HUES6 (cell line): ENCODE measurements around the gene MIER3.

Experiments
- H3K27ac ChIP-seq: 2 replicates; pipeline ENCODE4 v1.7.0; 2013; ENCODE audit warnings: low read depth, mild to moderate bottlenecking, low read length, inconsistent platforms
- H3K27me3 ChIP-seq: 2 replicates; pipeline ENCODE4 v1.6.1; 2013; ENCODE audit warnings: low read length; ENCODE audit not compliant: control insufficient read depth, insufficient read depth
- H3K36me3 ChIP-seq: 2 replicates; pipeline ENCODE4 v1.6.1; 2013; ENCODE audit warnings: low read length; ENCODE audit not compliant: control insufficient read depth, insufficient read depth
- H3K4me1 ChIP-seq: 2 replicates; pipeline ENCODE4 v1.6.1; 2013; ENCODE audit warnings: low read length; ENCODE audit not compliant: control insufficient read depth, insufficient read depth
- H3K4me3 ChIP-seq: 2 replicates; pipeline ENCODE4 v1.5.1; 2013; ENCODE audit warnings: low read depth, low read length
- H3K9ac ChIP-seq: one replicate; pipeline ENCODE4 v1.6.1; 2013; ENCODE audit warnings: mild to moderate bottlenecking, low read length
- H3K9me3 ChIP-seq: 2 replicates; pipeline ENCODE4 v1.6.1; 2013; ENCODE audit warnings: low read depth, low read length; ENCODE audit not compliant: control insufficient read depth, insufficient read depth

MIER3 gene

DNA sequence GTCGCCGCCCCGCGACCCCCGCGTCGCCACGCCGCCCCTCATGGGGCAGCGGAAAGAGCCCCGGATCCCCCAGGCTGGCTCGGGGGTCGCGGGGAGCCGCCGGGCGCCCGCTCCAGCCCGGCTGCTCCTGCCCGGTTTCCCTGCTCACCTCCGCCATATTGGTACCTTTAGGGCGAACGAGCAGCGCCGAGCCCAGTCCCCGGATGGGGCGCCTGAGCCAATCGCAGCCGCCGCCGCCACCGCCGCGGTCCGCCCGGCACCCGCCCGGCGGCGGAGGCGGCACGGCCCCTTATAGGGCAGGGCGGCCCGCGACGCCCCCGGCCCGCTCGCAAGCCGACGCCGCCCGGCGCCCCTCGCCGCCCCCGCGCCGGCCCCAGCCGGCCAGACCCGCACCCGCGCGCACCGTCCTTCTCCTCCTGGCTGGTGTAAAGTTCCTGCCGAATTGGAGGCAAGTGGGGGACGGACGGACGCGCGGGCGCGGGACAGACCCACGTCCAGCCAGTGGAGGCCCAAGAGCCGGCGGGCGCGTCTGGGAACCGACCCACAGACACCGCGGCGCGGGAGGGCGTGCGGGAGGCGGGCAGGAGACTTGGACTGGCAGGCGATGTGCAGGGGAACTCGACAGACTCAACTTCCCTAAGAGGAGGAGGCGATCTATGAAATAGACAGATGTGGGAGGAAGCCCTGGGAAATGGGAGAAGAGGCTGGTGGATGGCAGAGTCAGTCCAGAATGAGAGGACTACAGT is at the start of gene MIER3:
TSS of gene MIER3 (minus strand) at position 178 of the 746 bp plus-strand sequence. CDS start at position 157, 21 bp downstream.
- peak within 1 kb of the TSS; percentile 85 for H3K9ac ChIP-seq
- H3K9me3 ChIP-seq: no peaks in the 10 kb centered on the region
- H3K27ac ChIP-seq: peak within 1 kb of the TSS; percentile 70; the same call in 1 of the 2 replicates
- H3K27me3 ChIP-seq: peaks cover 18% of the 10 kb centered on the region
- peaks cover 8% of the 10 kb centered on the region for H3K36me3 ChIP-seq
- H3K4me1 ChIP-seq: 0 out of 2 replicates have a peak, but pooled peaks cover 6% of the 10 kb centered on the region
- peak within 1 kb of the TSS; percentile 69 for H3K4me3 ChIP-seq

DNA sequence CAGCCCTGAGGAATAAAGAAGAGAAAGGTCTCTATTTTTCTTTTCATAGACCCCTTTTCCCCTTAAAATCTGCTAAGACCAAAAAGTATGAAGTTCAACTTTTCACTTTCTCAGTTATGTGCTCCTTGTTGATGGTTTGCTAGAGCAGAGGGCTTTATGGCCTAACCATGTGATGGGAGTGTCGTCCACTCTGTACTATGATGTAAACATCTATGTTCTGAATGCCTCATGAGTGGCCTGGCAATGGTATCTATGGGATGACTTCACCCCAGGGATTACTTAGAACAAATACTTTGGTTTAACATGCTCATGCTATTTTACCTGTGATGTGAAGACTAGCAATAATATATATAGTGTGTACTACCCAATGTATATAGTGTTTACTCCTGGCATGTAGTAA is 43.7 kb upstream of the MIER3 start:
- Histone ChIP-seq H3K27ac (no peak overlapping the region), H3K4me1 (no peaks in the 10 kb centered on the region), H3K9ac (no peak overlapping the region), H3K4me3 (no peak overlapping the region), H3K36me3 (no peaks in the 10 kb centered on the region), H3K27me3 (no peaks in the 10 kb centered on the region), H3K9me3 (no peaks in the 10 kb centered on the region)

- Histone ChIP-seq H3K27ac (no peak overlapping the region), H3K27me3 (no peaks in the 10 kb centered on the region), H3K4me1 (no peaks in the 10 kb centered on the region)
These were observed 41.3 kb upstream of the MIER3 start for GRCh38 chr5:56993241-56993640.

DNA sequence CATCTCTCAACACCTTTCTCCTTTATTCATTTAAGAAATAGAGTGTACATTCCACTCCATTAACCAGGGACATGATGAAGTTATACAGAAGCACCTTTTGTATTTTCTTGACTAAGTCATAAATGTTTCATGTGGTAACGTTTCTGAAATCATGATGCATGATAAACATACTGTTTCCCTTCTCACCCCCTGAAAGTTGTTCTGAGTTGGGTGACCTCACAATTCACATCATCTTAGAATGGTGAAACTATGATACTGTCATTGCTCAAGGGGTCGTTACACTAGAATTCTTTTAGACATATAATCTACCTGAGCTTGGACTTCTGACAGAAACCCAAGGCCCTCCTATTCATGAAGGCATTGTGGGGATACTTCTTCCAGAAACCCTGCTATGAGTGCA is 37.8 kb upstream of the MIER3 start:
- no peak overlapping the region for H3K4me3 ChIP-seq
- no peaks in the 10 kb centered on the region for H3K27me3 ChIP-seq
- no peak overlapping the region for H3K27ac ChIP-seq
- H3K36me3 ChIP-seq: no peaks in the 10 kb centered on the region
- H3K9me3 ChIP-seq: no peaks in the 10 kb centered on the region
- H3K9ac ChIP-seq: no peak overlapping the region
- H3K4me1 ChIP-seq: no peaks in the 10 kb centered on the region

More at GRCh38 chr5:56993241-56993640, 41.3 kb upstream of the MIER3 start:
- Histone ChIP-seq H3K4me3 (no peak overlapping the region), H3K36me3 (no peaks in the 10 kb centered on the region), H3K9me3 (no peaks in the 10 kb centered on the region), H3K9ac (no peak overlapping the region)

GRCh38 chr5:56988490-56988889 is 36.6 kb upstream of the MIER3 start:
- Histone ChIP-seq H3K9ac (no peak overlapping the region), H3K27ac (no peak overlapping the region), H3K27me3 (no peaks in the 10 kb centered on the region), H3K4me1 (no peaks in the 10 kb centered on the region), H3K9me3 (no peaks in the 10 kb centered on the region), H3K4me3 (no peak overlapping the region), H3K36me3 (no peaks in the 10 kb centered on the region)

GRCh38 chr5:56987171-56987570 is 35.2 kb upstream of the MIER3 start:
- no peak overlapping the region for H3K27ac ChIP-seq
- no peaks in the 10 kb centered on the region for H3K9me3 ChIP-seq
- H3K4me3 ChIP-seq: no peak overlapping the region
- no peaks in the 10 kb centered on the region for H3K4me1 ChIP-seq
- no peaks in the 10 kb centered on the region for H3K27me3 ChIP-seq
- H3K9ac ChIP-seq: no peak overlapping the region
- no peaks in the 10 kb centered on the region for H3K36me3 ChIP-seq

- Histone ChIP-seq H3K4me3 (no peak overlapping the region), H3K36me3 (no peaks in the 10 kb centered on the region), H3K9me3 (no peaks in the 10 kb centered on the region), H3K9ac (no peak overlapping the region), H3K27ac (no peak overlapping the region), H3K27me3 (no peaks in the 10 kb centered on the region), H3K4me1 (no peaks in the 10 kb centered on the region)
These were observed 34.7 kb upstream of the MIER3 start for GRCh38 chr5:56986626-56986947.

GRCh38 chr5:56985936-56986625 is 34.2 kb upstream of the MIER3 start:
- no peak overlapping the region for H3K9ac ChIP-seq
- no peak overlapping the region for H3K4me3 ChIP-seq
- no peaks in the 10 kb centered on the region for H3K9me3 ChIP-seq
- H3K36me3 ChIP-seq: no peaks in the 10 kb centered on the region
- no peaks in the 10 kb centered on the region for H3K4me1 ChIP-seq
- no peak overlapping the region for H3K27ac ChIP-seq
- H3K27me3 ChIP-seq: no peaks in the 10 kb centered on the region

GRCh38 chr5:56984445-56984844 is 32.5 kb upstream of the MIER3 start:
- Histone ChIP-seq H3K4me3 (no peak overlapping the region), H3K4me1 (no peaks in the 10 kb centered on the region), H3K27ac (no peak overlapping the region), H3K36me3 (no peaks in the 10 kb centered on the region), H3K27me3 (no peaks in the 10 kb centered on the region), H3K9ac (no peak overlapping the region), H3K9me3 (no peaks in the 10 kb centered on the region)

- Histone ChIP-seq H3K36me3 (no peaks in the 10 kb centered on the region), H3K4me1 (no peaks in the 10 kb centered on the region), H3K9ac (no peak overlapping the region), H3K27me3 (no peaks in the 10 kb centered on the region), H3K9me3 (no peaks in the 10 kb centered on the region), H3K4me3 (no peak overlapping the region), H3K27ac (no peak overlapping the region)
These were observed 31.9 kb upstream of the MIER3 start for GRCh38 chr5:56983593-56984361.
